ENCODE measurements around the gene SOHLH2. TPM values are rescaled to one million over a fixed set of nuclear protein-coding genes. Genes with fewer than 3 reads are reported as not detected.

SOHLH2 gene
- total and polyA plus RNA-seq, 2 experiments from 2014 or later: 0.93 TPM; not detected in 1

GRCh38 chr13:36175621-36176020, 38.7 kb downstream of the SOHLH2 start:
- no peak for DNase-seq (ENCODE audit: low spot score)
- no peak overlapping the region for H3K4me2 ChIP-seq
- H4K20me1 ChIP-seq (ENCODE audit: insufficient read depth, poor library complexity, severe bottlenecking): no peaks in the 10 kb centered on the region
- H3K79me2 ChIP-seq: no peaks in the 10 kb centered on the region
- H3K4me3 ChIP-seq: no peak overlapping the region
- H3K4me1 ChIP-seq (ENCODE audit: insufficient read depth): no peaks in the 10 kb centered on the region
- H3K27me3 ChIP-seq: no peaks in the 10 kb centered on the region
- no peaks in the 10 kb centered on the region for H3K36me3 ChIP-seq (replicated peaks; ENCODE audit: insufficient read depth, low read depth)
- H3K27ac ChIP-seq: no peak overlapping the region
- H3K9me2 ChIP-seq (replicated peaks; ENCODE audit: insufficient read depth): no peaks in the 10 kb centered on the region
- no peak overlapping the region for H2AFZ ChIP-seq
- H3K9me3 ChIP-seq (ENCODE audit: low read depth): no peaks in the 10 kb centered on the region
- TF ChIP-seq EZH2phosphoT487 (IDR thresholded peaks at IDR 0.05; ENCODE audit: low read depth, severe bottlenecking, unreplicated experiment) (no peak), EZH2 (IDR thresholded peaks at IDR 0.05; ENCODE audit: borderline replicate concordance) (no peak), CTCF (IDR thresholded peaks at IDR 0.05; ENCODE audit: poor library complexity) (no peak)
- 84% methylated on average over 5 of the region's 5 CpGs for WGBS (ENCODE audit: low lambda C conversion rate, missing lambda C conversion rate)

GRCh38 chr13:36174923-36175322, 39.4 kb downstream of the SOHLH2 start:
- WGBS (ENCODE audit: low lambda C conversion rate, missing lambda C conversion rate): 71% methylated on average over 7 of the region's 7 CpGs

GRCh38 chr13:36173571-36174322, 40.6 kb downstream of the SOHLH2 start:
- Histone ChIP-seq H3K27me3 (no peaks in the 10 kb centered on the region), H3K4me1 (ENCODE audit: insufficient read depth) (no peaks in the 10 kb centered on the region), H3K27ac (no peak overlapping the region), H3K4me2 (no peak overlapping the region), H3K79me2 (no peaks in the 10 kb centered on the region), H3K4me3 (no peak overlapping the region), H2AFZ (no peak overlapping the region), H4K20me1 (ENCODE audit: insufficient read depth, poor library complexity, severe bottlenecking) (no peaks in the 10 kb centered on the region), H3K9me3 (ENCODE audit: low read depth) (no peaks in the 10 kb centered on the region), H3K36me3 (replicated peaks; ENCODE audit: insufficient read depth, low read depth) (no peaks in the 10 kb centered on the region), H3K9me2 (replicated peaks; ENCODE audit: insufficient read depth) (no peaks in the 10 kb centered on the region)
- no peak for DNase-seq (ENCODE audit: low spot score)
- no peak for TF ChIP-seq EZH2 (IDR thresholded peaks at IDR 0.05; ENCODE audit: borderline replicate concordance)
- no peak for TF ChIP-seq CTCF (IDR thresholded peaks at IDR 0.05; ENCODE audit: poor library complexity)
- TF ChIP-seq EZH2phosphoT487 (IDR thresholded peaks at IDR 0.05; ENCODE audit: low read depth, severe bottlenecking, unreplicated experiment): no peak
- WGBS (ENCODE audit: low lambda C conversion rate, missing lambda C conversion rate): 75% methylated on average over 4 of the region's 4 CpGs

More at GRCh38 chr13:36174923-36175322, 39.4 kb downstream of the SOHLH2 start:
- Histone ChIP-seq H3K36me3 (replicated peaks; ENCODE audit: insufficient read depth, low read depth) (no peaks in the 10 kb centered on the region), H3K4me3 (no peak overlapping the region), H2AFZ (no peak overlapping the region), H3K9me3 (ENCODE audit: low read depth) (no peaks in the 10 kb centered on the region), H3K9me2 (replicated peaks; ENCODE audit: insufficient read depth) (no peaks in the 10 kb centered on the region), H3K4me2 (no peak overlapping the region), H3K27ac (no peak overlapping the region), H3K79me2 (no peaks in the 10 kb centered on the region), H4K20me1 (ENCODE audit: insufficient read depth, poor library complexity, severe bottlenecking) (no peaks in the 10 kb centered on the region), H3K4me1 (ENCODE audit: insufficient read depth) (no peaks in the 10 kb centered on the region), H3K27me3 (no peaks in the 10 kb centered on the region)
- DNase-seq (ENCODE audit: low spot score): no peak
- TF ChIP-seq EZH2phosphoT487 (IDR thresholded peaks at IDR 0.05; ENCODE audit: low read depth, severe bottlenecking, unreplicated experiment) (no peak), EZH2 (IDR thresholded peaks at IDR 0.05; ENCODE audit: borderline replicate concordance) (no peak), CTCF (IDR thresholded peaks at IDR 0.05; ENCODE audit: poor library complexity) (no peak)

Measured in hepatocyte (in vitro differentiated cells).